ENCODE measurements around the gene LRRC8A. TPM values are rescaled to one million over a fixed set of nuclear protein-coding genes. Genes with fewer than 3 reads are reported as not detected.
"Not testable (repeated sequence)": the region's sequence is repeated elsewhere in the genome, so short reads cannot be mapped to it uniquely, and the experiment has no call there.

LRRC8A gene
- total and polyA plus RNA-seq, 2 experiments from 2014 or later, result 37.3 to 80.5 TPM

- Mint-ChIP-seq H3K4me3 (peak within 1 kb of the TSS; percentile 93), H3K4me1 (peaks cover 18% of the 10 kb centered on the region), H3K36me3 (ENCODE audit: low read depth) (peaks cover 46% of the 10 kb centered on the region), H3K9me3 (no peaks in the 10 kb centered on the region), H3K27me3 (ENCODE audit: insufficient read depth, low read depth, poor library complexity) (peaks cover 11% of the 10 kb centered on the region), H3K27ac (peak within 1 kb of the TSS; percentile 98)
- peak within 1 kb of the TSS; percentile 99 for H3K4me3 ChIP-seq
- 0 out of 2 replicates have a peak, but pooled peaks cover 6% of the 10 kb centered on the region for H3F3A ChIP-seq (replicated peaks; ENCODE audit: low read depth)
- peaks cover 35% of the 10 kb centered on the region for H3K79me2 ChIP-seq (replicated peaks; ENCODE audit: insufficient read depth)
- no peaks in the 10 kb centered on the region; the same call in none of the 2 replicates for H4K20me1 ChIP-seq (replicated peaks; ENCODE audit: insufficient read depth)
- H3K9me2 ChIP-seq (ENCODE audit: insufficient read depth), result no peaks in the 10 kb centered on the region
- H3K4me1 ChIP-seq (ENCODE audit: insufficient read depth), result no peaks in the 10 kb centered on the region; the same call in 1 of the 2 replicates
- peak within 1 kb of the TSS; percentile 99 for H2AFZ ChIP-seq
- H3K27ac ChIP-seq (ENCODE audit: low read depth), result peak within 1 kb of the TSS; percentile 72; the same call in 1 of the 2 replicates
- peaks cover 18% of the 10 kb centered on the region; the same call in 1 of the 2 replicates for H3K36me3 ChIP-seq (ENCODE audit: insufficient read depth)
- H3K4me2 ChIP-seq, result peak within 1 kb of the TSS; percentile 99
- peak; percentile 88 for ATAC-seq
- DNase-seq (ENCODE audit: low spot score), result peak; percentile 97
- H3K27me3 ChIP-seq (ENCODE audit: insufficient read depth), result no peaks in the 10 kb centered on the region
- TF ChIP-seq CREB1 (CRISPR knock-in tag; IDR thresholded peaks at IDR 0.05; ENCODE audit: low read depth), result peak; percentile 89
- no peak for TF ChIP-seq EZH2 (IDR thresholded peaks at IDR 0.05; ENCODE audit: low read depth, unreplicated experiment)
- TF ChIP-seq EZH2phosphoT487 (IDR thresholded peaks at IDR 0.05; ENCODE audit: unreplicated experiment), result no peak
- peak; percentile 98 for TF ChIP-seq POLR2AphosphoS5 (IDR thresholded peaks at IDR 0.05; ENCODE audit: low read depth)
- TF ChIP-seq ETS1 (IDR thresholded peaks at IDR 0.05), result 0 out of 2 replicates have a peak, but pooled peaks have one; percentile 12
Measured at GRCh38 chr9:128947527-128948301, 65.8 kb downstream of the LRRC8A start, which contains the start of the genes DOLK and NUP188. DOLK (minus strand) TSS chr9:128947603; CDS start chr9:128947303, 300 bp downstream. NUP188 (plus strand) TSS chr9:128947699; CDS start chr9:128947720, 21 bp downstream.

GRCh38 chr9:128961403-128961802, 79.5 kb downstream of the LRRC8A start:
- H3K27ac Mint-ChIP-seq; H3K9me3 Mint-ChIP-seq; H3K27ac ChIP-seq (ENCODE audit: low read depth); H3K4me1 ChIP-seq (ENCODE audit: insufficient read depth); H3K4me3 ChIP-seq; H3K4me3 Mint-ChIP-seq; H4K20me1 ChIP-seq (replicated peaks; ENCODE audit: insufficient read depth); H3K4me1 Mint-ChIP-seq; H3K9me2 ChIP-seq (ENCODE audit: insufficient read depth); H3F3A ChIP-seq (replicated peaks; ENCODE audit: low read depth); H3K4me2 ChIP-seq; H3K79me2 ChIP-seq (replicated peaks; ENCODE audit: insufficient read depth); DNase-seq (ENCODE audit: low spot score); H3K27me3 Mint-ChIP-seq (ENCODE audit: insufficient read depth, low read depth, poor library complexity); H3K27me3 ChIP-seq (ENCODE audit: insufficient read depth); H2AFZ ChIP-seq; ATAC-seq: not testable (repeated sequence)
- H3K36me3 Mint-ChIP-seq (ENCODE audit: low read depth), result peaks cover 63% of the 10 kb centered on the region
- H3K36me3 ChIP-seq (ENCODE audit: insufficient read depth), result peaks cover 44% of the 10 kb centered on the region

Other genes with a start within 250 kb of the LRRC8A start
- gene DYNC2I2, start 225.3 kb upstream of the LRRC8A start, total RNA-seq (2014; rRNA removed; shearing (Covaris generic)), result 68.4 and 78.3 TPM in 2 replicates
- 48.7 and 51.5 TPM in 2 replicates for gene DYNC2I2, start 225.3 kb upstream of the LRRC8A start, polyA plus RNA-seq (2016; fragmentation: Nextera tagmentation; extraction: Ambion mirVana)
- gene SET, start 192.9 kb upstream of the LRRC8A start, total RNA-seq (2014; rRNA removed; shearing (Covaris generic)), result 949 and 964 TPM in 2 replicates
- gene SET, start 192.9 kb upstream of the LRRC8A start, polyA plus RNA-seq (2016; fragmentation: Nextera tagmentation; extraction: Ambion mirVana), result 1,113 and 1,261 TPM in 2 replicates
- 16.3 and 17.7 TPM in 2 replicates for gene PKN3, start 179.6 kb upstream of the LRRC8A start, total RNA-seq (2014; rRNA removed; shearing (Covaris generic))
- gene PKN3, start 179.6 kb upstream of the LRRC8A start, polyA plus RNA-seq (2016; fragmentation: Nextera tagmentation; extraction: Ambion mirVana), result 6.2 and 6.7 TPM in 2 replicates
- 54.1 and 57.9 TPM in 2 replicates for gene ZDHHC12, start 158.0 kb upstream of the LRRC8A start, total RNA-seq (2014; rRNA removed; shearing (Covaris generic))
- gene ZDHHC12, start 158.0 kb upstream of the LRRC8A start, polyA plus RNA-seq (2016; fragmentation: Nextera tagmentation; extraction: Ambion mirVana), result 47.5 and 50.3 TPM in 2 replicates
- gene ZER1, start 110.2 kb upstream of the LRRC8A start, total RNA-seq (2014; rRNA removed; shearing (Covaris generic)), result 14.4 and 23.9 TPM in 2 replicates
- 6.5 and 7.0 TPM in 2 replicates for gene ZER1, start 110.2 kb upstream of the LRRC8A start, polyA plus RNA-seq (2016; fragmentation: Nextera tagmentation; extraction: Ambion mirVana)
- gene TBC1D13, start 94.9 kb upstream of the LRRC8A start, total RNA-seq (2014; rRNA removed; shearing (Covaris generic)), result 19.1 and 19.4 TPM in 2 replicates
- gene TBC1D13, start 94.9 kb upstream of the LRRC8A start, polyA plus RNA-seq (2016; fragmentation: Nextera tagmentation; extraction: Ambion mirVana), result 7.8 and 8.3 TPM in 2 replicates
- gene ENDOG, start 63.6 kb upstream of the LRRC8A start, total RNA-seq (2014; rRNA removed; shearing (Covaris generic)), result 14.6 and 23.5 TPM in 2 replicates
- gene ENDOG, start 63.6 kb upstream of the LRRC8A start, polyA plus RNA-seq (2016; fragmentation: Nextera tagmentation; extraction: Ambion mirVana), result 15.1 and 19.2 TPM in 2 replicates
- gene SPOUT1, start 52.3 kb upstream of the LRRC8A start, total RNA-seq (2014; rRNA removed; shearing (Covaris generic)), result 34.8 and 50.9 TPM in 2 replicates
- 28.5 and 33.5 TPM in 2 replicates for gene SPOUT1, start 52.3 kb upstream of the LRRC8A start, polyA plus RNA-seq (2016; fragmentation: Nextera tagmentation; extraction: Ambion mirVana)
- 29.8 and 34.0 TPM in 2 replicates for gene KYAT1, start 183 bp upstream of the LRRC8A start, total RNA-seq (2014; rRNA removed; shearing (Covaris generic))
- gene KYAT1, start 183 bp upstream of the LRRC8A start, polyA plus RNA-seq (2016; fragmentation: Nextera tagmentation; extraction: Ambion mirVana), result 23.0 and 26.1 TPM in 2 replicates
- 4.1 and 10.4 TPM in 2 replicates for gene PHYHD1, start 38.8 kb downstream of the LRRC8A start, total RNA-seq (2014; rRNA removed; shearing (Covaris generic))
- gene PHYHD1, start 38.8 kb downstream of the LRRC8A start, polyA plus RNA-seq (2016; fragmentation: Nextera tagmentation; extraction: Ambion mirVana), result 16.8 and 23.4 TPM in 2 replicates
- gene DOLK, start 65.5 kb downstream of the LRRC8A start, total RNA-seq (2014; rRNA removed; shearing (Covaris generic)), result 20.2 and 21.3 TPM in 2 replicates
- gene DOLK, start 65.5 kb downstream of the LRRC8A start, polyA plus RNA-seq (2016; fragmentation: Nextera tagmentation; extraction: Ambion mirVana), result 9.8 and 10.3 TPM in 2 replicates
- gene NUP188, start 65.6 kb downstream of the LRRC8A start, total RNA-seq (2014; rRNA removed; shearing (Covaris generic)), result 107 and 117 TPM in 2 replicates
- gene NUP188, start 65.6 kb downstream of the LRRC8A start, polyA plus RNA-seq (2016; fragmentation: Nextera tagmentation; extraction: Ambion mirVana), result 25.5 and 28.4 TPM in 2 replicates
- 64.3 and 68.0 TPM in 2 replicates for gene SH3GLB2, start 146.2 kb downstream of the LRRC8A start, total RNA-seq (2014; rRNA removed; shearing (Covaris generic))
- gene SH3GLB2, start 146.2 kb downstream of the LRRC8A start, polyA plus RNA-seq (2016; fragmentation: Nextera tagmentation; extraction: Ambion mirVana), result 21.9 and 22.8 TPM in 2 replicates
- 37.1 and 47.8 TPM in 2 replicates for gene MIGA2, start 154.5 kb downstream of the LRRC8A start, total RNA-seq (2014; rRNA removed; shearing (Covaris generic))
- 15.3 and 19.3 TPM in 2 replicates for gene MIGA2, start 154.5 kb downstream of the LRRC8A start, polyA plus RNA-seq (2016; fragmentation: Nextera tagmentation; extraction: Ambion mirVana)
- 30.0 and 31.9 TPM in 2 replicates for gene DOLPP1, start 199.0 kb downstream of the LRRC8A start, total RNA-seq (2014; rRNA removed; shearing (Covaris generic))
- gene DOLPP1, start 199.0 kb downstream of the LRRC8A start, polyA plus RNA-seq (2016; fragmentation: Nextera tagmentation; extraction: Ambion mirVana), result 20.5 and 23.3 TPM in 2 replicates
- 9.9 TPM in 2 replicates for gene CRAT, start 228.7 kb downstream of the LRRC8A start, total RNA-seq (2014; rRNA removed; shearing (Covaris generic))
- 3.7 and 4.6 TPM in 2 replicates for gene CRAT, start 228.7 kb downstream of the LRRC8A start, polyA plus RNA-seq (2016; fragmentation: Nextera tagmentation; extraction: Ambion mirVana)
- gene PTPA, start 229.3 kb downstream of the LRRC8A start, total RNA-seq (2014; rRNA removed; shearing (Covaris generic)), result 110 and 122 TPM in 2 replicates
- 53.9 and 57.3 TPM in 2 replicates for gene PTPA, start 229.3 kb downstream of the LRRC8A start, polyA plus RNA-seq (2016; fragmentation: Nextera tagmentation; extraction: Ambion mirVana)